Mesenchymal stem cell (in vitro differentiated cells and primary cell): ENCODE results near the gene STARD3.

Experiments used
- DNase-seq: peaks from one replicate; pipeline ENCODE4 v3.0.0-alpha.2; 2013
- H2AFZ ChIP-seq: one replicate; pipeline ENCODE4 v1.6.1; 2013; ENCODE audit warnings: low read depth, mild to moderate bottlenecking, control low read depth, inconsistent platforms, low read length, moderate library complexity
- H2AK5ac ChIP-seq: 2 replicates; pipeline ENCODE4 v1.6.1; 2013; ENCODE audit warnings: low read length, moderate library complexity, mild to moderate bottlenecking, inconsistent platforms; ENCODE audit not compliant: severe bottlenecking
- H2BK120ac ChIP-seq: one replicate; pipeline ENCODE4 v1.6.1; 2013; ENCODE audit warnings: low read depth, mild to moderate bottlenecking, inconsistent platforms, low read length, moderate library complexity
- H2BK12ac ChIP-seq, 2 experiments: one replicate each; pipeline ENCODE4 v1.6.1; 2013; ENCODE audit warnings: inconsistent platforms in 2 of 2, low read length in 2 of 2, mild to moderate bottlenecking in 2 of 2, moderate library complexity in 2 of 2, control low read depth in 1 of 2
- H2BK15ac ChIP-seq: one replicate; pipeline ENCODE4 v1.6.1; 2013; ENCODE audit warnings: mild to moderate bottlenecking, low read depth, inconsistent platforms; ENCODE audit not compliant: poor library complexity, severe bottlenecking
- H2BK5ac ChIP-seq: 2 replicates; pipeline ENCODE4 v1.6.1; 2013; ENCODE audit warnings: low read depth, mild to moderate bottlenecking, low read length, control low read depth, inconsistent platforms; ENCODE audit not compliant: poor library complexity, severe bottlenecking
- H3K14ac ChIP-seq, 2 experiments: one replicate each; pipeline ENCODE4 v1.6.1; 2013; ENCODE audit warnings: inconsistent platforms in 2 of 2, low read length in 2 of 2, control low read depth in 1 of 2, mild to moderate bottlenecking in 1 of 2, moderate library complexity in 1 of 2
- H3K18ac ChIP-seq, 2 experiments: one replicate each; pipeline ENCODE4 v1.6.1; 2013; ENCODE audit warnings: inconsistent platforms in 2 of 2, low read length in 2 of 2, control low read depth in 1 of 2, low read depth in 1 of 2, mild to moderate bottlenecking in 1 of 2
- H3K23ac ChIP-seq, 2 experiments: one replicate each; pipeline ENCODE4 v1.6.1; 2013; ENCODE audit warnings: inconsistent platforms in 2 of 2, low read length in 2 of 2, mild to moderate bottlenecking in 2 of 2, moderate library complexity in 2 of 2, control low read depth in 1 of 2
- H3K27ac ChIP-seq: 2 replicates; pipeline ENCODE4 v1.5.1; 2013; ENCODE audit warnings: mild to moderate bottlenecking, moderate library complexity, low read length, control low read depth, inconsistent platforms; ENCODE audit not compliant: poor library complexity, severe bottlenecking
- H3K27me3 ChIP-seq, 2 experiments: 2 replicates each; pipeline versions ENCODE4 v1.6.1 to v1.7.0; 2013; ENCODE audit warnings: low read length in 2 of 2, mild to moderate bottlenecking in 2 of 2, moderate library complexity in 2 of 2, control low read depth in 1 of 2, inconsistent platforms in 1 of 2; ENCODE audit not compliant: control insufficient read depth in 1 of 2, insufficient read depth in 1 of 2
- H3K36me3 ChIP-seq, 2 experiments: 2 replicates each; pipeline versions ENCODE4 v1.6.1 to v1.7.0; 2013; ENCODE audit warnings: low read length in 2 of 2, control low read depth in 1 of 2, inconsistent platforms in 1 of 2, low read depth in 1 of 2, mild to moderate bottlenecking in 1 of 2; ENCODE audit not compliant: insufficient read depth in 2 of 2, control insufficient read depth in 1 of 2
- H3K4ac ChIP-seq, 2 experiments: one replicate each; pipeline ENCODE4 v1.6.1; 2013; ENCODE audit warnings: inconsistent platforms in 2 of 2, low read length in 2 of 2, mild to moderate bottlenecking in 2 of 2, moderate library complexity in 2 of 2, control low read depth in 1 of 2, low read depth in 1 of 2
- H3K4me1 ChIP-seq: 2 replicates; pipeline ENCODE4 v1.6.1; 2013; ENCODE audit warnings: low read depth, low read length, control low read depth; ENCODE audit not compliant: control insufficient read depth, insufficient read depth
- H3K4me2 ChIP-seq: 2 replicates; pipeline ENCODE4 v1.6.1; 2013; ENCODE audit warnings: low read length, mild to moderate bottlenecking, inconsistent platforms; ENCODE audit not compliant: poor library complexity, severe bottlenecking
- H3K4me3 ChIP-seq, 2 experiments: 2 replicates each; pipeline versions ENCODE4 v1.5.1 to v1.7.0; 2013; ENCODE audit warnings: low read length in 2 of 2, mild to moderate bottlenecking in 2 of 2, control low read depth in 1 of 2, low read depth in 1 of 2; ENCODE audit not compliant: insufficient read depth in 1 of 2
- H3K79me1 ChIP-seq: replicated peaks from 2 replicates; pipeline ENCODE4 v1.6.1; 2013; ENCODE audit warnings: mild to moderate bottlenecking, control low read depth, low read length, inconsistent platforms; ENCODE audit not compliant: poor library complexity, severe bottlenecking
- H3K9ac ChIP-seq: 2 replicates; pipeline ENCODE4 v1.7.0; 2013; ENCODE audit warnings: mild to moderate bottlenecking, low read length, moderate library complexity
- H3K9me3 ChIP-seq: 2 replicates; pipeline ENCODE4 v1.7.0; 2013; ENCODE audit warnings: mild to moderate bottlenecking, low read length; ENCODE audit not compliant: control insufficient read depth
- H4K8ac ChIP-seq: one replicate; pipeline ENCODE4 v1.6.1; 2013; ENCODE audit warnings: inconsistent platforms, mild to moderate bottlenecking, low read length, moderate library complexity
- H4K91ac ChIP-seq: one replicate; pipeline ENCODE4 v1.6.1; 2013; ENCODE audit warnings: mild to moderate bottlenecking, low read length, inconsistent platforms
- WGBS: methylation state at CpG from one replicate; pipeline ENCODE4 v1.1.7; 2013; ENCODE audit warnings: mixed read lengths; 5-methylcytosine and 5-hydroxymethylcytosine counted together

The STARD3 gene

DNA sequence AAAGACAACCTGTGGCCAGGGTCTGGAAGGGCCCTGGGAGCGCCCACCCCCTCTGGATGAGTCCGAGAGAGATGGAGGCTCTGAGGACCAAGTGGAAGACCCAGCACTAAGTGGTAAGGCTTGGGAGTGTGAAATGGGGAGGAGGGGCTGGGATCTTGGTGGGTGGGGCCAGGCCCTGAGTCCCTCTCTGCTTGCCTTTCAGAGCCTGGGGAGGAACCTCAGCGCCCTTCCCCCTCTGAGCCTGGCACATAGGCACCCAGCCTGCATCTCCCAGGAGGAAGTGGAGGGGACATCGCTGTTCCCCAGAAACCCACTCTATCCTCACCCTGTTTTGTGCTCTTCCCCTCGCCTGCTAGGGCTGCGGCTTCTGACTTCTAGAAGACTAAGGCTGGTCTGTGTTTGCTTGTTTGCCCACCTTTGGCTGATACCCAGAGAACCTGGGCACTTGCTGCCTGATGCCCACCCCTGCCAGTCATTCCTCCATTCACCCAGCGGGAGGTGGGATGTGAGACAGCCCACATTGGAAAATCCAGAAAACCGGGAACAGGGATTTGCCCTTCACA, 1.2 kb upstream of the STARD3 start:
- Histone ChIP-seq H2BK12ac (no peak overlapping the region), H3K4me1 (peaks cover 32% of the 10 kb centered on the region), H2AFZ (no peak overlapping the region), H3K23ac (no peak overlapping the region), H3K14ac (no peak overlapping the region), H3K4me3 (no peak overlapping the region), H3K18ac (no peak overlapping the region), H3K27ac (no peak overlapping the region), H2BK5ac (no peak overlapping the region), H2BK15ac (no peak overlapping the region), H3K36me3 (no peaks in the 10 kb centered on the region), H3K4me2 (no peak overlapping the region), H3K9me3 (no peaks in the 10 kb centered on the region), H3K27me3 (peaks cover 18% of the 10 kb centered on the region in 2 experiments), H3K4ac (no peak overlapping the region), H2BK120ac (no peak overlapping the region), H3K9ac (no peak overlapping the region), H3K79me1 (peaks cover 12% of the 10 kb centered on the region), H4K91ac (no peak overlapping the region), H4K8ac (no peak overlapping the region), H2AK5ac (peak overlapping the region; percentile 7)
- DNase-seq, result no peak
- 65% methylated on average over 8 of the region's 8 CpGs for WGBS

DNA sequence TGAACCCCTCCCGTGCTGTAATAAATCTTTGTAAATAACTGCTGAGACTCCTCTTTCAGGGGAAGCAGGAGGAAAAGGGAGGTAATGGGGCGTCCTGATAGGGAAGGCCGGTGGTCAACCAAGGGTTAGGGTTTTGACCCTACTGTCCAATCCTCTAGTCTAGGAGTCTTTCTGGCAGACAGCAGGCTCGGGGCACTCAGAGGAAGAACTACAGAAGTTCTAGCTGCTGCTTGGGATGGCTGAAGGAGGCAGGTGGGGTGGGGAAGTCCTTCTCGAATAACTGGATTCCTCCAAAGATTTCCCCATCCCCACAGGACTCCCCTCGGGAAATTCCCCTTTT, 387 bp upstream of the STARD3 start:
- H2BK5ac ChIP-seq, result no peak overlapping the region

DNA sequence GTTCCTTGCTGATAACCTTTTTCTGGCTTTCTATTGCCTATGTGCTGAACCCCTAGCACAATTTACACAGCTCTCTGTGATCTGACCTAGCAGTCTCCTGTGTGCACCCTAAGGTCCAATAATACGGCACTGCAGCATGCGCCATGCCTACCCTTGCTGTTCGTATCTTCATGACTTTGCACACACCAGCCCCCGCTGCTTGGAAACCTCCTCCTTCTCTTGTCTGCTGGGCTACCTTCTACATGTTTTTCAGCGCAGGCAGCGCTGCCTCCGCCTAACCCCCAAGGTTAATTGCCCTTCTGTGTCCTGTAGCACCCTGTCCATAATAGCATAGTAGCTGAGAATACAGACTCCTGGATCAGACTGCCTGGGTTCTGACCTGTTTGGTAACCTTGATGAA, 1.4 kb downstream of the STARD3 start:
- H3K18ac ChIP-seq, result peak overlapping the region in 1 of 2 experiments; percentile 13
- peak overlapping the region; percentile 93 for H3K9ac ChIP-seq
- H3K9me3 ChIP-seq, result no peaks in the 10 kb centered on the region
- 94% methylated on average over 7 of the region's 7 CpGs for WGBS
- peaks cover 0 to 7% of the 10 kb centered on the region in 2 experiments for H3K36me3 ChIP-seq
- peaks cover 45% of the 10 kb centered on the region for H3K4me1 ChIP-seq
- no peak overlapping the region for H3K23ac ChIP-seq
- H2BK5ac ChIP-seq, result no peak overlapping the region
- no peak overlapping the region for H2BK15ac ChIP-seq
- H2BK120ac ChIP-seq, result no peak overlapping the region
- no peaks in the 10 kb centered on the region for H3K27me3 ChIP-seq
- DNase-seq, result no peak
- H3K4me3 ChIP-seq, result peak overlapping the region; percentile 14 to 98
- peak overlapping the region; percentile 43 for H4K8ac ChIP-seq
- no peak overlapping the region for H3K27ac ChIP-seq
- no peak overlapping the region for H2BK12ac ChIP-seq
- no peak overlapping the region for H3K14ac ChIP-seq
- H3K79me1 ChIP-seq, result peaks cover 27% of the 10 kb centered on the region
- H2AK5ac ChIP-seq, result peak overlapping the region; percentile 33
- no peak overlapping the region for H4K91ac ChIP-seq
- no peak overlapping the region for H3K4ac ChIP-seq
- no peak overlapping the region for H2AFZ ChIP-seq
- H3K4me2 ChIP-seq, result peak overlapping the region; percentile 91

More for the DNA sequence above, 387 bp upstream of the STARD3 start:
- Histone ChIP-seq H3K4ac (peak overlapping the region; percentile 59), H3K4me2 (peak overlapping the region; percentile 71), H3K4me1 (peaks cover 35% of the 10 kb centered on the region), H3K14ac (no peak overlapping the region), H3K79me1 (peaks cover 12% of the 10 kb centered on the region), H3K27me3 (peaks cover 11 to 12% of the 10 kb centered on the region in 2 experiments), H3K4me3 (peak overlapping the region; percentile 94 to 98), H2BK15ac (no peak overlapping the region), H3K27ac (no peak overlapping the region), H3K23ac (no peak overlapping the region), H2AK5ac (peak overlapping the region; percentile 57), H3K9ac (peak overlapping the region; percentile 93), H3K9me3 (no peaks in the 10 kb centered on the region), H3K36me3 (no peaks in the 10 kb centered on the region), H2BK120ac (no peak overlapping the region), H4K8ac (peak overlapping the region; percentile 94), H4K91ac (no peak overlapping the region), H2BK12ac (no peak overlapping the region), H3K18ac (peak overlapping the region; percentile 64 to 70), H2AFZ (peak overlapping the region; percentile 34)
- 45% methylated on average over 6 of the region's 6 CpGs for WGBS
- DNase-seq, result no peak

DNA sequence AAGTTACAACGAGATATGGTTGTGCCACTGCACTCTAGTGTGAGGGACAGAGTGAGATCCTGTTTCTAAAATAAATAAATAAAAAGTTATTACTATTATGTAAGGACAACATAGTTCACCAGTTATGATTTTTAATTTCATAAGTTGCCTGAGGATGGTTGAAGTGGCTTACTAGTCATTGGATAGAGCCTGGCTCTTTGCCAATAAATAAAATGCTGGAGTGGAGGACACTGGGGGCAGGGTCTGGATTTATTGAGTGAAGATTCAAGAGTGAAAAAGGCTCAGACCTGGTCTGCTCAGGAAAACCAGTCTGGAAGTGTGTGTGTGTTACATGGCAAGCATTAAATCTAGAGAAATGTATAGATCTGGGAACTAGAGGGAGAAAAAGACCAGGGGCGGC, 2.1 kb downstream of the STARD3 start:
- no peaks in the 10 kb centered on the region for H3K27me3 ChIP-seq
- no peak overlapping the region for H3K14ac ChIP-seq
- no peak overlapping the region for H3K23ac ChIP-seq
- H3K4me1 ChIP-seq, result peaks cover 51% of the 10 kb centered on the region
- no peak overlapping the region for H2AFZ ChIP-seq
- H4K91ac ChIP-seq, result no peak overlapping the region
- no peak for DNase-seq
- H4K8ac ChIP-seq, result no peak overlapping the region
- no peak overlapping the region for H2BK120ac ChIP-seq
- no peak overlapping the region for H3K4me3 ChIP-seq
- no peak overlapping the region for H2BK5ac ChIP-seq
- H3K9me3 ChIP-seq, result no peaks in the 10 kb centered on the region
- H3K9ac ChIP-seq, result no peak overlapping the region
- WGBS, result 98% methylated on average over 1 of the region's 2 CpGs
- no peak overlapping the region for H3K4ac ChIP-seq
- no peak overlapping the region for H2BK15ac ChIP-seq
- no peak overlapping the region for H3K18ac ChIP-seq
- H2BK12ac ChIP-seq, result no peak overlapping the region
- peaks cover 29% of the 10 kb centered on the region for H3K79me1 ChIP-seq
- H3K4me2 ChIP-seq, result no peak overlapping the region
- peak overlapping the region; percentile 30 for H2AK5ac ChIP-seq
- no peak overlapping the region for H3K27ac ChIP-seq
- peaks cover 0 to 7% of the 10 kb centered on the region in 2 experiments for H3K36me3 ChIP-seq
